Endothelial cell (in vitro differentiated cells): ENCODE measurements around the gene NOX5. TPM values are rescaled to one million over a fixed set of nuclear protein-coding genes. Genes with fewer than 3 reads are reported as not detected.
"Not testable (repeated sequence)": the region's sequence is repeated elsewhere in the genome, so short reads cannot be mapped to it uniquely, and the experiment has no call there.

Experiments used
- DNase-seq: peaks from one replicate; pipeline ENCODE4 v3.0.0; 2021; ENCODE audit warnings: low spot score
- H3K27ac Mint-ChIP-seq: one replicate; pipeline ENCODE4 v1.8.0; 2021; ENCODE audit warnings: mixed read lengths, inconsistent platforms; ENCODE audit not compliant: unreplicated experiment
- H3K27me3 Mint-ChIP-seq: one replicate; pipeline ENCODE4 v1.8.0; 2021; ENCODE audit warnings: mild to moderate bottlenecking, moderate library complexity, mixed read lengths, inconsistent platforms; ENCODE audit not compliant: unreplicated experiment
- H3K36me3 Mint-ChIP-seq: one replicate; pipeline ENCODE4 v1.8.0; 2021; ENCODE audit warnings: mild to moderate bottlenecking, low read depth, mixed read lengths, inconsistent platforms; ENCODE audit not compliant: unreplicated experiment
- H3K4me1 Mint-ChIP-seq: one replicate; pipeline ENCODE4 v1.8.0; 2021; ENCODE audit warnings: mild to moderate bottlenecking, mixed read lengths, inconsistent platforms; ENCODE audit not compliant: unreplicated experiment
- H3K4me3 Mint-ChIP-seq: one replicate; pipeline ENCODE4 v1.8.0; 2021; ENCODE audit warnings: mild to moderate bottlenecking, mixed read lengths, inconsistent platforms; ENCODE audit not compliant: unreplicated experiment
- H3K9me3 Mint-ChIP-seq: one replicate; pipeline ENCODE4 v1.8.0; 2021; ENCODE audit warnings: mixed read lengths, inconsistent platforms; ENCODE audit not compliant: unreplicated experiment
- CTCF ChIP-seq: fragments of 200-600 bp; sonication (generic); IDR thresholded peaks from one replicate; pipeline ENCODE4 v1.5.0; 2021; ENCODE audit warnings: antibody characterized with exemption; ENCODE audit not compliant: unreplicated experiment
- total RNA-seq: library from RNA; stranded (reverse); fragmentation: NEBNext Ultra II Directional; extraction: Animal tissue kit (Norgen Biotek cat#: 25700); gene quantifications from one replicate; pipeline ENCODE4 v1.2.1, GENCODE V29; 2021; ENCODE audit not compliant: unreplicated experiment

Gene NOX5
- total RNA-seq, 1 donor from 2014 or later = not detected

GRCh38 chr15:69066007-69066995, 51.8 kb downstream of the NOX5 start:
- TF ChIP-seq CTCF = no peak
- Mint-ChIP-seq H3K27me3 (peaks cover 6% of the 10 kb centered on the region), H3K4me3 (no peak overlapping the region), H3K36me3 (no peaks in the 10 kb centered on the region), H3K27ac (no peak overlapping the region), H3K9me3 (no peaks in the 10 kb centered on the region), H3K4me1 (no peaks in the 10 kb centered on the region)
- DNase-seq = no peak

- Mint-ChIP-seq H3K36me3 (no peaks in the 10 kb centered on the region), H3K9me3 (no peaks in the 10 kb centered on the region), H3K27ac (no peak overlapping the region), H3K27me3 (peaks cover 5% of the 10 kb centered on the region), H3K4me3 (no peak overlapping the region), H3K4me1 (no peaks in the 10 kb centered on the region)
- TF ChIP-seq CTCF = no peak
- no peak for DNase-seq
Observed at GRCh38 chr15:69067296-69067695, 52.8 kb downstream of the NOX5 start.

- Mint-ChIP-seq H3K27me3 (peaks cover 2% of the 10 kb centered on the region), H3K27ac (no peak overlapping the region), H3K4me1 (no peaks in the 10 kb centered on the region), H3K4me3 (no peak overlapping the region), H3K9me3 (no peaks in the 10 kb centered on the region), H3K36me3 (no peaks in the 10 kb centered on the region)
- DNase-seq = no peak
- no peak for TF ChIP-seq CTCF
Observed at GRCh38 chr15:69068157-69068556, 53.7 kb downstream of the NOX5 start.

GRCh38 chr15:69069290-69069689, 54.8 kb downstream of the NOX5 start:
- not testable (repeated sequence) for H3K36me3 Mint-ChIP-seq, H3K4me1 Mint-ChIP-seq, H3K4me3 Mint-ChIP-seq

GRCh38 chr15:69069996-69070395, 55.5 kb downstream of the NOX5 start:
- Mint-ChIP-seq H3K27me3 (peaks cover 3% of the 10 kb centered on the region), H3K4me3 (no peak overlapping the region), H3K27ac (no peak overlapping the region), H3K9me3 (no peaks in the 10 kb centered on the region), H3K4me1 (peaks cover 11% of the 10 kb centered on the region), H3K36me3 (no peaks in the 10 kb centered on the region)
- no peak for DNase-seq
- TF ChIP-seq CTCF = no peak

More at GRCh38 chr15:69069290-69069689, 54.8 kb downstream of the NOX5 start:
- not testable (repeated sequence) for DNase-seq, H3K27ac Mint-ChIP-seq, H3K9me3 Mint-ChIP-seq, H3K27me3 Mint-ChIP-seq
